Measurements from ENCODE around the gene ARSG. TPM values are rescaled to one million over a fixed set of nuclear protein-coding genes. Genes with fewer than 3 reads are reported as not detected.
"Not testable (repeated sequence)": the region's sequence is repeated elsewhere in the genome, so short reads cannot be mapped to it uniquely, and the experiment has no call there.

Gene ARSG
- total RNA-seq, 2 donors from 2014 or later: 0.24 to 0.79 TPM

DNA sequence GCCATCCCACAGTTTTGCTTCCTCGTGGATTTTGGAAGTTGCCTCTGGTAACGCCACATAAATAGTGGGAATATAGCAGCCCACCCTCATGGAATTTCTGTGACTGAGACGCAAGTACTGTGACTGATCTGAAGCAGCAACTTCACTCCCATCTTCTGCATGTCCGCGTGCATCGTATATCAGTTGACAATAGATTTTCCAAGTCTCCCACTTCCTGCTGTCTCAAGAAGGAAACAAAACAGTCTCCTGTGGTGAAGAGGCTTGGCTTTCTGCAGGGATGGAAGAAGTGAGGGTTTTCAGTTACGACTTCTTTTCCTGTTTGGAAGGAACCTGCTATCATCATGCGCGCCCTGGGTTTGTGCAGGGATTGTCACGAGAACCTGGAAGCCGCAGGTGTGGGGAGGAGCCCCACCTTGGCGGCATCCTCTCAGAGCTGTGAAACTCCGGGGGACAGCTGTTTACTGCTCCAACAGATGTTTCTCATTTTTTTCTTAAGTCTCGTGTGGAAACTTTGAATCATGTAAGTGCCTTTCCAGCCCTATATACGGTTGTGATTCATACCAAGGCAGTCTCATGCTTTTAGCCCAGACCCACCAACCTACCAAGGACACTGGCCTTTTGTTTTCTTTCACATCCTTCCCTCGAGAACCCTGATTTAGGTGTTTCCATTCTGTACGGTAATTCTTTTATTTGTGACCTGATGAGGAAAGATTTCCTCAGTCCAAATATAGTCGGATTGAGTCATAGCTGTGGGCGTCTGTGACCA is 108.5 kb downstream of the ARSG start:
- DNase-seq: peak; percentile 17
- Histone ChIP-seq H3K4me1 (no peaks in the 10 kb centered on the region), H3K9ac (ENCODE audit: low read depth in 2 of 2, low read length in 2 of 2) (no peak overlapping the region), H3K9me3 (no peaks in the 10 kb centered on the region), H3K4me3 (no peak overlapping the region), H3K27me3 (no peaks in the 10 kb centered on the region), H3K36me3 (no peaks in the 10 kb centered on the region), H3K27ac (no peak overlapping the region)
- intact Hi-C loops (cut with DNase I): no loop called here
- TF ChIP-seq, protein P1, sequence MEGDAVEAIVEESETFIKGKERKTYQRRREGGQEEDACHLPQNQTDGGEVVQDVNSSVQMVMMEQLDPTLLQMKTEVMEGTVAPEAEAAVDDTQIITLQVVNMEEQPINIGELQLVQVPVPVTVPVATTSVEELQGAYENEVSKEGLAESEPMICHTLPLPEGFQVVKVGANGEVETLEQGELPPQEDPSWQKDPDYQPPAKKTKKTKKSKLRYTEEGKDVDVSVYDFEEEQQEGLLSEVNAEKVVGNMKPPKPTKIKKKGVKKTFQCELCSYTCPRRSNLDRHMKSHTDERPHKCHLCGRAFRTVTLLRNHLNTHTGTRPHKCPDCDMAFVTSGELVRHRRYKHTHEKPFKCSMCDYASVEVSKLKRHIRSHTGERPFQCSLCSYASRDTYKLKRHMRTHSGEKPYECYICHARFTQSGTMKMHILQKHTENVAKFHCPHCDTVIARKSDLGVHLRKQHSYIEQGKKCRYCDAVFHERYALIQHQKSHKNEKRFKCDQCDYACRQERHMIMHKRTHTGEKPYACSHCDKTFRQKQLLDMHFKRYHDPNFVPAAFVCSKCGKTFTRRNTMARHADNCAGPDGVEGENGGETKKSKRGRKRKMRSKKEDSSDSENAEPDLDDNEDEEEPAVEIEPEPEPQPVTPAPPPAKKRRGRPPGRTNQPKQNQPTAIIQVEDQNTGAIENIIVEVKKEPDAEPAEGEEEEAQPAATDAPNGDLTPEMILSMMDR (IDR thresholded peaks at IDR 0.05): no peak

DNA sequence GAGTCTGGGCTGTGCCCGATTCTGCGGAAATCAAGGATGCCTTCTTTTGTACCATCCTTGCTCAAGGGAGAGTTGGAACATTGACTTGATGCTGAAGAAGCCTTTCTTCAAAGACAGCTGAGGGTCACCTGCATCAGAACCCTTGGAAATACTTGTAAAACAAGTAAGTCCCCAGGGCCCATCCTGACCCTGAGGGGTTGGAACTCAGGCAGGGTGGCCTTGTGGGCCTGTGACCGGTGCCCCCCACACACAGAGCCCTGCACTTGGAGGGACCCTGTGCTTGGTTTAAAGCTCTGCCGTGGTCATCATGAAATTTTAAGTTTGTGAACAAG is 109.1 kb downstream of the ARSG start:
- DNase-seq: peak; percentile 4
- Histone ChIP-seq H3K4me1 (no peaks in the 10 kb centered on the region), H3K27ac (no peak overlapping the region), H3K9me3 (no peaks in the 10 kb centered on the region), H3K27me3 (no peaks in the 10 kb centered on the region), H3K4me3 (no peak overlapping the region), H3K9ac (ENCODE audit: low read depth in 2 of 2, low read length in 2 of 2) (no peak overlapping the region), H3K36me3 (no peaks in the 10 kb centered on the region)
- TF ChIP-seq, protein P1 (IDR thresholded peaks at IDR 0.05): no peak
- intact Hi-C loops (cut with DNase I): no loop called here

DNA sequence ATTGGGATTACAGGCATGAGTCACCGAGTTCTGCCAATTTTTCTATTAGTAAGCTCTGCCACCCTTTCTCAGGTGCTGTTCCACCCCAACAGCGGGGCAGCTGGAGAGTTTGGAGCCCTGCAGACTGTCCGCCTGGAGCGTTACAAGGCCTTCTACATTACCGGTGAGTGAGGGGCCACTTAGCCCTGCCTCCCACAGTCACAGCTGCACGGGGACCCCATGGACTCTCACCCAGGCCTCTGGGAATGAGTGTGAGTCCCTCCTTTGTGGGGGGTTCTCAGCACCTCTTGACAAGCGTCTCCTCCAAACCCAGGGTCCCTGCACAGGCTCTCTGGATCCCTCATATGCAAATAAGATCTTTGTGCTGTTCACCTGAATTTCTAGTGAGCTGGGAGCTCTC is 110.0 kb downstream of the ARSG start:
- Histone ChIP-seq H3K27ac (no peak overlapping the region), H3K36me3 (no peaks in the 10 kb centered on the region), H3K9ac (ENCODE audit: low read depth in 2 of 2, low read length in 2 of 2) (no peak overlapping the region), H3K27me3 (no peaks in the 10 kb centered on the region), H3K4me1 (no peaks in the 10 kb centered on the region), H3K9me3 (no peaks in the 10 kb centered on the region), H3K4me3 (no peak overlapping the region)
- peak; percentile 8 for DNase-seq
- intact Hi-C loops (cut with DNase I): no loop called here
- TF ChIP-seq, protein P1 (IDR thresholded peaks at IDR 0.05): no peak

DNA sequence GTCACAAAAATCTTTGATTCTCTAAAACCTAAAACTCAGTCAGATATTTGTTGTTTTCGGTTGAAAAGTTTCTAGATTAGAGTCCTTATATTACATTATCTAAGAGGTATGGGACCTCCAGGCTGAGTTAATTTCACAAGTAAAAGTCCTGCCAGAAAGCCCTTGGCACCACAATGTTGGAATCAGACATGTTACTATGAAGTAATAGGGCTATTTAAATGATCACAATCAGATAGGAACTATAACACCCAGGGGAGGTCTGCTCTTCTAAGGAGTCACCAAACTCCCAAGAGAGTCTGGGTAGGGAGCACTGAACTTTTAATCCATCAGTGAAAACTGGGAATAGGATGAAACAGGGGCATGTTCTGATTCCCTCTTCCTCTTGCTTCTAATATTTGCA is 111.8 kb downstream of the ARSG start:
- Histone ChIP-seq H3K9ac (ENCODE audit: low read depth in 2 of 2, low read length in 2 of 2) (no peak overlapping the region), H3K27me3 (no peaks in the 10 kb centered on the region), H3K9me3 (no peaks in the 10 kb centered on the region), H3K36me3 (no peaks in the 10 kb centered on the region), H3K4me3 (no peak overlapping the region), H3K4me1 (no peaks in the 10 kb centered on the region), H3K27ac (no peak overlapping the region)
- DNase-seq: no peak
- intact Hi-C loops (cut with DNase I): no loop called here
- TF ChIP-seq, protein P1 (IDR thresholded peaks at IDR 0.05): no peak

DNA sequence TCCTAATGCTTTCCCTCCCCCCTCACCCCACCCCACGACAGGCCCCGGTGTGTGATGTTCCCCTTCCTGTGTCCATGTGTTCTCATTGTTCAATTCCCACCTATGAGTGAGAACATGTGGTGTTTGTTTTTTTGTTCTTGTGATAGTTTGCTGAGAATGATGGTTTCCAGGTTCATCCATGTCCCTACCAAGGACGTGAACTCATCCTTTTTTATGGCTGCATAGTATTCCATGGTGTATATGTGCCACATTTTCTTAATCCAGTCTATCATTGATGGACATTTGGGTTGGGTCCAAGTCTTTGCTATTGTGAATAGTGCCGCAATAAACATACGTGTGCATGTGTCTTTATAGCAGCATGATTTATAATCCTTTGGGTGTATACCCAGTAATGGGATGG is 112.5 kb downstream of the ARSG start:
- H3K27ac ChIP-seq; H3K36me3 ChIP-seq; H3K4me3 ChIP-seq; H3K27me3 ChIP-seq; DNase-seq; intact Hi-C loops (cut with DNase I); H3K4me1 ChIP-seq; H3K9me3 ChIP-seq; H3K9ac ChIP-seq (ENCODE audit: low read depth in 2 of 2, low read length in 2 of 2): not testable (repeated sequence)

DNA sequence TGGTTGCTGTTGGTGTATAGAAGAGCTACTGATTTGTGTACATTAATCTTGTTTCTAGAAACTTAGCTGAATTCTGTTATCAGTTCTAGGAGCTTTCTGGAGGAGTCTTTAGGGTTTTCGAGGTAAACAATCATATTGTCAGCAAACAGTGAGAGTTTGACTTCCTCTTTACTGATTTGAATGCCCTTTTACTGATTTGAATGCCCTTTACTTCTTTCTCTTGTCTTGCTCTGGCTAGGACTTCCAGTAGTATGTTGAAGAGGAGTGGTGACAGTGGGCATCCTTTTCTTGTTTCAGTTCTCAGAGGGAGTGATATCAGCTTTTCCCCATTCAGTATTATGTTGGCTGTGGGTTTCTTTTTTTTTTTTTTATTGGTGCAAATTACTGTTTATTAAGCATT is 116.4 kb downstream of the ARSG start:
- intact Hi-C loops (cut with DNase I); DNase-seq; H3K36me3 ChIP-seq; H3K27me3 ChIP-seq; H3K4me1 ChIP-seq; H3K9ac ChIP-seq (ENCODE audit: low read depth in 2 of 2, low read length in 2 of 2); H3K9me3 ChIP-seq; H3K27ac ChIP-seq; H3K4me3 ChIP-seq: not testable (repeated sequence)

DNA sequence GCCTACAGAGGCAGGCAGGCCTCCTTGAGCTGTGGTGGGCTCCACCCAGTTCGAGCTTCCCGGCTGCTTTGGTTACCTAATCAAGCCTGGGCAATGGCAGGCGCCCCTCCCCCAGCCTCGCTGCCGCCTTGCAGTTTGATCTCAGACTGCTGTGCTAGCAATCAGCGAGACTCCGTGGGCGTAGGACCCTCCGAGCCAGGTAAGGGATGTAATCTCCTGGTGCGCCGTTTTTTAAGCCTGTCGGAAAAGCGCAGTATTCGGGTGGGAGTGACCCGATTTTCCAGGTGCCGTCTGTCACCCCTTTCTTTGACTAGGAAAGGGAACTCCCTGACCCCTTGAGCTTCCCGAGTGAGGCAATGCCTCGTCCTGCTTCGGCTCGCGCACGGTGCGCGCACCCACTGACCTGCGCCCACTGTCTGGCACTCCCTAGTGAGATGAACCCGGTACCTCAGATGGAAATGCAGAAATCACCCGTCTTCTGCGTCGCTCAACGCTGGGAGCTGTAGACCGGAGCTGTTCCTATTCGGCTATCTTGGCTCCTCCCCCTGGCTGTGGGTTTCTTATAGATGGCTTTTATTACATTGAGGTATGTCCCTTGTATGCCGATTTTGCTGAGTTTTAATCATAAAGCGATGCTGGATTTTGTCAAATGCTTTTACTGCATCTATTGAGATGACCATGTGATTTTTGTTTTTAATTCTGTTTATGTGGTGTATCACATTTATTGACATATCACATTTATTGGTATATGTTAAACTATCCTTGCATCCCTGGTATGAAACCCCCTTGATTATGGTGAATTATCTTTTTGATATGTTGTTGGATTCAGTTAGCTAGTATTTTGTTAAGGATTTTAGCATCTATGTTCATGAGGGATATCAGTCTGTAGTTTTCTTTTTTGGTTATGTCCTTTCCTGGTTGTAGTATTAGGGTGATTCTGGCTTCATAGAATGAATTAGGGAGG is 122.6 kb downstream of the ARSG start:
- H3K9me3 ChIP-seq; intact Hi-C loops (cut with DNase I); H3K36me3 ChIP-seq; H3K27me3 ChIP-seq; H3K27ac ChIP-seq; H3K4me1 ChIP-seq: not testable (repeated sequence)
- DNase-seq: peak; percentile 57
- Histone ChIP-seq H3K4me3 (peak overlapping the region; percentile 34), H3K9ac (ENCODE audit: low read depth in 2 of 2, low read length in 2 of 2) (peak overlapping the region in 1 of 2 donors; percentile 24)

DNA sequence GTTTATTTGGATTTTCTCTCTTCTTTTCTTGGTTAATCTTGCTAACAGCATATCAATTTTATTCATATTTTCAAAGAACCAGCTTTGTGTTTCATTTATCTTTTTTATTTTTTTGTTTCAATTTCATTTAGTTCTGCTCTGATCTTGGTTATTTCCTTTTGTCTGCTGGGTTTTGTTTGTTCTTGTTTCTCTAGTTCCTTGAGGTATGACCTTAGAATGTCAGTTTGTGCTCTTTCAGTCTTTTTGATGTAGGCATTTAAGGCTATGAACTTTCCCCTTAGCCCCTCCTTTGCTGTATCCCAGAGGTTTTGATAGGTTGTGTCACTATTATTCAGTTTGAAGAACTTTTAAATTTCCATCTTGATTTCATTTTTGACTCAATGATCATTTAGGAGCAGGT is 123.6 kb downstream of the ARSG start:
- DNase-seq; H3K9me3 ChIP-seq; H3K4me1 ChIP-seq; H3K27me3 ChIP-seq; H3K27ac ChIP-seq; H3K9ac ChIP-seq (ENCODE audit: low read depth in 2 of 2, low read length in 2 of 2); intact Hi-C loops (cut with DNase I); H3K4me3 ChIP-seq; H3K36me3 ChIP-seq: not testable (repeated sequence)

All from colonic mucosa (tissue), 4 donors.